Stimulated activated naive CD8-positive, alpha-beta T cell treated with anti-CD3 and anti-CD28 coated beads, Interleukin-15, Interleukin-2, amounts not matched to agents 100 ng/mL and 50 ng/mL, for 24 hours (primary cell): ENCODE results near the gene TAAR8.
"Not testable (repeated sequence)": the region's sequence is repeated elsewhere in the genome, so short reads cannot be mapped to it uniquely, and the experiment has no call there.

Source experiments
- H3K27ac Mint-ChIP-seq: one replicate; pipeline ENCODE4 v1.8.0; 2021; ENCODE audit warnings: mild to moderate bottlenecking, mixed read lengths
- H3K27me3 Mint-ChIP-seq: one replicate; pipeline ENCODE4 v1.8.0; 2021; ENCODE audit warnings: mixed read lengths
- H3K36me3 Mint-ChIP-seq: one replicate; pipeline ENCODE4 v1.8.0; 2021; ENCODE audit warnings: low read depth, mixed read lengths
- H3K4me1 Mint-ChIP-seq: one replicate; pipeline ENCODE4 v1.8.0; 2021; ENCODE audit warnings: low read depth, mixed read lengths
- H3K4me3 Mint-ChIP-seq: one replicate; pipeline ENCODE4 v1.8.0; 2021; ENCODE audit warnings: mild to moderate bottlenecking, mixed read lengths
- H3K9me3 Mint-ChIP-seq: one replicate; pipeline ENCODE4 v1.8.0; 2021; ENCODE audit warnings: mixed read lengths

TAAR8 gene

GRCh38 chr6:132571774-132572173 lies 19.3 kb downstream of the TAAR8 start:
- Mint-ChIP-seq H3K36me3 (no peaks in the 10 kb centered on the region), H3K4me1 (no peaks in the 10 kb centered on the region), H3K27ac (no peak overlapping the region), H3K9me3 (no peaks in the 10 kb centered on the region), H3K27me3 (peaks cover 35% of the 10 kb centered on the region), H3K4me3 (no peak overlapping the region)

- no peak overlapping the region for H3K4me3 Mint-ChIP-seq
- no peaks in the 10 kb centered on the region for H3K9me3 Mint-ChIP-seq
- no peaks in the 10 kb centered on the region for H3K4me1 Mint-ChIP-seq
- peaks cover 25% of the 10 kb centered on the region for H3K27me3 Mint-ChIP-seq
- no peaks in the 10 kb centered on the region for H3K36me3 Mint-ChIP-seq
- no peak overlapping the region for H3K27ac Mint-ChIP-seq
Observed at GRCh38 chr6:132584698-132585097, 32.2 kb downstream of the TAAR8 start.

- Mint-ChIP-seq H3K9me3 (no peaks in the 10 kb centered on the region), H3K36me3 (no peaks in the 10 kb centered on the region), H3K27me3 (peaks cover 23% of the 10 kb centered on the region), H3K27ac (no peak overlapping the region), H3K4me1 (no peaks in the 10 kb centered on the region), H3K4me3 (no peak overlapping the region)
Observed at GRCh38 chr6:132587424-132587823, 35.0 kb downstream of the TAAR8 start.

- no peaks in the 10 kb centered on the region for H3K9me3 Mint-ChIP-seq
- no peak within 1 kb of the TSS for H3K4me3 Mint-ChIP-seq
- H3K27me3 Mint-ChIP-seq = peaks cover 19% of the 10 kb centered on the region
- no peaks in the 10 kb centered on the region for H3K4me1 Mint-ChIP-seq
- no peaks in the 10 kb centered on the region for H3K36me3 Mint-ChIP-seq
- H3K27ac Mint-ChIP-seq = no peak within 1 kb of the TSS
Observed at GRCh38 chr6:132589454-132589853, 37.0 kb downstream of the TAAR8 start, which contains the start of gene TAAR5. TAAR5 (minus strand) TSS chr6:132589741; CDS start chr6:132589686, 55 bp downstream.

GRCh38 chr6:132590362-132590761 lies 37.9 kb downstream of the TAAR8 start:
- Mint-ChIP-seq H3K4me3 (no peak overlapping the region), H3K9me3 (no peaks in the 10 kb centered on the region), H3K36me3 (no peaks in the 10 kb centered on the region), H3K27me3 (peaks cover 19% of the 10 kb centered on the region), H3K4me1 (no peaks in the 10 kb centered on the region), H3K27ac (no peak overlapping the region)

GRCh38 chr6:132592855-132593254 lies 40.4 kb downstream of the TAAR8 start:
- Mint-ChIP-seq H3K36me3 (no peaks in the 10 kb centered on the region), H3K4me3 (no peak overlapping the region), H3K4me1 (no peaks in the 10 kb centered on the region), H3K9me3 (no peaks in the 10 kb centered on the region), H3K27ac (no peak overlapping the region), H3K27me3 (peaks cover 19% of the 10 kb centered on the region)

GRCh38 chr6:132596201-132596600 lies 43.7 kb downstream of the TAAR8 start:
- H3K27me3 Mint-ChIP-seq = peaks cover 24% of the 10 kb centered on the region
- H3K4me3 Mint-ChIP-seq = no peak overlapping the region
- no peaks in the 10 kb centered on the region for H3K4me1 Mint-ChIP-seq
- no peak overlapping the region for H3K27ac Mint-ChIP-seq
- H3K9me3 Mint-ChIP-seq = no peaks in the 10 kb centered on the region
- no peaks in the 10 kb centered on the region for H3K36me3 Mint-ChIP-seq

- no peak overlapping the region for H3K4me3 Mint-ChIP-seq
- no peaks in the 10 kb centered on the region for H3K36me3 Mint-ChIP-seq
- peaks cover 24% of the 10 kb centered on the region for H3K27me3 Mint-ChIP-seq
- no peak overlapping the region for H3K27ac Mint-ChIP-seq
- no peaks in the 10 kb centered on the region for H3K9me3 Mint-ChIP-seq
- H3K4me1 Mint-ChIP-seq = no peaks in the 10 kb centered on the region
Observed at GRCh38 chr6:132598473-132598872, 46.0 kb downstream of the TAAR8 start.

- H3K27me3 Mint-ChIP-seq = peaks cover 19% of the 10 kb centered on the region
- not testable (repeated sequence) for H3K9me3 Mint-ChIP-seq, H3K4me1 Mint-ChIP-seq, H3K27ac Mint-ChIP-seq, H3K36me3 Mint-ChIP-seq, H3K4me3 Mint-ChIP-seq
Observed at GRCh38 chr6:132600900-132601299, 48.4 kb downstream of the TAAR8 start.
